ENCODE data around the gene GATM.

Gene GATM

DNA sequence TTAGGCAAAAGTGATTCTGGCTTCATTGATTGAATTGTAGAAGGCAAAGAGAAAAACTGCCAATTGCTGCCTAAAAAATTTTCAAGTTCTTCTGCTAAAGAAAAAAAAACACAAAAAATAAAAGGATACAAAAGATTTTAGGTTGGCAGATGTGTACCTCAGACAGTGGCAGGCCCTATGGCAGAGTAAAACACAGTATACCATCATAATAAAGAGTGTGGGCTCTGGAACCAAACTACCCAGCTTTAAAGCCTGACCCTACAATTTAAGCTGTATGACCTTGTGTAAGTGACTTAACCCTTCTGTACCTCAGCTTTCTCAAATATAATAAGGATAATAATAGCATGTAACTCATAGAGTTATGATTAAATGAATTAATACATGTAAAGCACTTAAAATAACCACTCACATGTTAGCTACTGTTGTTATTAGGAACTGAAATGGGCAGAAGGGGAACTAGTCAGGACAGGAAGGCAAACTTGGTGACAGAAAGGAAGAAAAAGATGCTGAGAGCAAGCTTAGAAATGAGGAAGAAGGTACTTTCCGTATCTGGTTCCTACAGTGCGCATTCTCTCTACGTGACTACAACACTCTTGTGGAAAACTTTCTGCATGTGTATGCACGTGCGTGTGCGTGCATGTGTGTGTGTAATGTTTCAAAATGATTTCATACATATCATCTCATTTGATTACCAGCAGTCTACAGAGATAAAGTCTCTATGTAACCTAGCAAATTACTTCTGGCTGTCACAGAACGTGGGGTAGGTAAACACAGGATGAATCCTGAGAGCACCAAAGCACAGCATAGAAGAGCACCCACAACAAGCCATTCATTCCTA is 13.6 kb upstream of the GATM start:
- DNase-seq (ENCODE audit: low spot score) (no peak), ATAC-seq (ENCODE audit: low read depth) (no peak)
- Histone ChIP-seq H3K36me3 (ENCODE audit: low read depth) (no peaks in the 10 kb centered on the region), H3K4me1 (ENCODE audit: insufficient read depth, poor library complexity, severe bottlenecking) (peaks cover 10% of the 10 kb centered on the region), H3K9me3 (ENCODE audit: severe bottlenecking) (no peaks in the 10 kb centered on the region), H3K27me3 (ENCODE audit: insufficient read depth, poor library complexity, severe bottlenecking) (no peaks in the 10 kb centered on the region), H3K4me3 (ENCODE audit: severe bottlenecking) (no peak overlapping the region), H3K27ac (ENCODE audit: poor library complexity, severe bottlenecking) (no peak overlapping the region)
- no peak for TF ChIP-seq CTCF (IDR thresholded peaks at IDR 0.05; ENCODE audit: poor library complexity, severe bottlenecking)

- Histone ChIP-seq H3K27me3 (ENCODE audit: insufficient read depth, poor library complexity, severe bottlenecking) (no peaks in the 10 kb centered on the region), H3K36me3 (ENCODE audit: low read depth) (no peaks in the 10 kb centered on the region), H3K9me3 (ENCODE audit: severe bottlenecking) (no peaks in the 10 kb centered on the region), H3K4me1 (ENCODE audit: insufficient read depth, poor library complexity, severe bottlenecking) (peaks cover 14% of the 10 kb centered on the region), H3K4me3 (ENCODE audit: severe bottlenecking) (no peak overlapping the region), H3K27ac (ENCODE audit: poor library complexity, severe bottlenecking) (no peak overlapping the region)
- no peak for DNase-seq (ENCODE audit: low spot score)
- ATAC-seq (ENCODE audit: low read depth) = no peak
- no peak for TF ChIP-seq CTCF (IDR thresholded peaks at IDR 0.05; ENCODE audit: poor library complexity, severe bottlenecking)
Observed at GRCh38 chr15:45389351-45389750, 11.0 kb upstream of the GATM start.

DNA sequence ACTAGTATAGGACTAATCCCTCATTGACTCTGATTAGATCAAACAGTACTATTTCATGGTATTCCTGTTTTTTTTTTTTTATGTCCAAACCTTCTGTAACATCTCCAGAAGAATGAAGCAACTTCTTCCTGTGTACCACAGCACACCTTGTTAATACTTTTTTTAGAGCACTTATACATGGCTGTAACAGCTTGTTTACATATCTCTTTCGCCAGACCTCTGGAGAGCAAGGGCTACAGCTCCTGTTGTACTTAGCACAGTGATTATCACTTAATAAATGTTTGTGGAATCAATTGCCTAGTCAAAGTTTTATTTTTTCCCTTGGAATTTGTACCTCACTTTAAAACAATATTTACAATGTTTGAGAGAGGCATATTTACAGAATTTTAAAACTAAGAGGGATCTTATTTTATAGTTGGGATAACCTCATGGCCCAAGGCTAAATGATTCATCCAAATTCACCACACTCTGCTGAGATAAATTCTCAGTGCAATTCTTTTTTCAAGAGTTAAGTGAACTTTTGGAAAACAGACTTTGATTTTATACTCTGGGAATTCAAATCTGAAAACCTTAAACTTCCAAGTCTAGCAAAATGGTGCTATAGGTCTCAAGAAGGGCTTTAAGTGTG is 9.2 kb upstream of the GATM start:
- peaks cover 14% of the 10 kb centered on the region for H3K4me1 ChIP-seq (ENCODE audit: insufficient read depth, poor library complexity, severe bottlenecking)
- no peaks in the 10 kb centered on the region for H3K36me3 ChIP-seq (ENCODE audit: low read depth)
- no peak overlapping the region for H3K4me3 ChIP-seq (ENCODE audit: severe bottlenecking)
- peak overlapping the region; percentile 10 for H3K27ac ChIP-seq (ENCODE audit: poor library complexity, severe bottlenecking)
- H3K27me3 ChIP-seq (ENCODE audit: insufficient read depth, poor library complexity, severe bottlenecking) = no peaks in the 10 kb centered on the region
- H3K9me3 ChIP-seq (ENCODE audit: severe bottlenecking) = no peaks in the 10 kb centered on the region
- no peak for TF ChIP-seq CTCF (IDR thresholded peaks at IDR 0.05; ENCODE audit: poor library complexity, severe bottlenecking)
- DNase-seq (ENCODE audit: low spot score) (no peak), ATAC-seq (ENCODE audit: low read depth) (peak; percentile 94)

DNA sequence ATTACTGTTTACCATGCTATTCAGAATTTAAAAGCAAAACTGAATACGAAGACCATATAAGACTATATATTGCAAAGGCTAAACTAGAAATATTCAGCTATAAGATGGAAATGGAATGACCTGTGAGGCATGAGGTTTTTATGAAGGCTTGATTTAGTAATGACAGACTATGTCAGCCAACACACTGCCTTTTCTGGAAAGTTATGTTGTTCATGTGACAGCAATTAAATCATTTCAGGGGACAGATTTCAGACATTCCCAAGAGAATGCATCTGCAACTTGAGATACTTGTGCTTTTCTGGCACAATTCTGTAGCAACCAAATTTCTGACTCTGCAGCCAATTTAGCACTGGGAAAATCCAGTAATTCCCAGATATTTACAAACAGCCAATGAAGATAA is 8.6 kb upstream of the GATM start:
- no peak for ATAC-seq (ENCODE audit: low read depth)
- Histone ChIP-seq H3K36me3 (ENCODE audit: low read depth) (no peaks in the 10 kb centered on the region), H3K4me1 (ENCODE audit: insufficient read depth, poor library complexity, severe bottlenecking) (peaks cover 14% of the 10 kb centered on the region), H3K9me3 (ENCODE audit: severe bottlenecking) (no peaks in the 10 kb centered on the region), H3K4me3 (ENCODE audit: severe bottlenecking) (no peak overlapping the region), H3K27ac (ENCODE audit: poor library complexity, severe bottlenecking) (peak overlapping the region; percentile 10), H3K27me3 (ENCODE audit: insufficient read depth, poor library complexity, severe bottlenecking) (no peaks in the 10 kb centered on the region)
- DNase-seq (ENCODE audit: low spot score) = no peak
- no peak for TF ChIP-seq CTCF (IDR thresholded peaks at IDR 0.05; ENCODE audit: poor library complexity, severe bottlenecking)

- ATAC-seq (ENCODE audit: low read depth) (no peak), DNase-seq (ENCODE audit: low spot score) (no peak)
- no peaks in the 10 kb centered on the region for H3K9me3 ChIP-seq (ENCODE audit: severe bottlenecking)
- no peak overlapping the region for H3K27ac ChIP-seq (ENCODE audit: poor library complexity, severe bottlenecking)
- H3K27me3 ChIP-seq (ENCODE audit: insufficient read depth, poor library complexity, severe bottlenecking) = peaks cover under 1% of the 10 kb centered on the region
- no peaks in the 10 kb centered on the region for H3K36me3 ChIP-seq (ENCODE audit: low read depth)
- peaks cover 14% of the 10 kb centered on the region for H3K4me1 ChIP-seq (ENCODE audit: insufficient read depth, poor library complexity, severe bottlenecking)
- no peak overlapping the region for H3K4me3 ChIP-seq (ENCODE audit: severe bottlenecking)
- TF ChIP-seq CTCF (IDR thresholded peaks at IDR 0.05; ENCODE audit: poor library complexity, severe bottlenecking) = no peak
Observed at GRCh38 chr15:45386420-45386819, 8.1 kb upstream of the GATM start.
